Panc1 (cell line): ENCODE data around the gene APBB1IP.

Experiments used
- CTCF ChIP-seq: fragments of 450-650 bp; IDR thresholded peaks from 2 replicates; pipeline ENCODE4 v1.5.1; 2017; ENCODE audit warnings: mild to moderate bottlenecking
- POLR2AphosphoS5 ChIP-seq: IDR thresholded peaks from 2 replicates; pipeline ENCODE4 v1.6.1; 2012; ENCODE audit warnings: mild to moderate bottlenecking, low read depth, low read length, moderate library complexity
- REST ChIP-seq, 2 experiments: IDR thresholded peaks; 2 replicates each; pipeline ENCODE4 v1.6.1; 2011 to 2012; ENCODE audit warnings: low read depth in 2 of 2, control low read depth in 1 of 2, low read length in 1 of 2, mild to moderate bottlenecking in 1 of 2, moderate library complexity in 1 of 2; ENCODE audit not compliant: insufficient read depth in 1 of 2
- SIN3A ChIP-seq: IDR thresholded peaks from 2 replicates; pipeline ENCODE4 v1.6.1; 2012; ENCODE audit warnings: low read depth, mild to moderate bottlenecking, low read length, moderate library complexity, borderline replicate concordance; ENCODE audit not compliant: insufficient read depth
- TCF7L2 ChIP-seq: IDR thresholded peaks from 2 replicates; pipeline ENCODE4 v1.6.1; 2011; ENCODE audit warnings: mild to moderate bottlenecking, low read depth, low read length, inconsistent platforms

GRCh38 chr10:26502986-26503385 lies 64.8 kb downstream of the APBB1IP start:
- TF ChIP-seq CTCF (no peak), POLR2AphosphoS5 (no peak), REST (IDR thresholded peaks at IDR 0.05; ENCODE audit: insufficient read depth in 1 of 2, low read depth in 2 of 2, low read length in 1 of 2) (no peak), TCF7L2 (no peak), SIN3A (no peak)
